GM21390 (cell line): ENCODE data around the gene LUZP2.
"Not testable (repeated sequence)": the region's sequence is repeated elsewhere in the genome, so short reads cannot be mapped to it uniquely, and the experiment has no call there.

Experiments
- ATAC-seq: cut with Tn5 transposase; IDR thresholded peaks from one replicate; pipeline ENCODE4 v1.9.1; 2021; ENCODE audit not compliant: unreplicated experiment

LUZP2 gene

GRCh38 chr11:24891845-24892492 lies 395.1 kb downstream of the LUZP2 start:
- ATAC-seq, result not testable (repeated sequence)

DNA sequence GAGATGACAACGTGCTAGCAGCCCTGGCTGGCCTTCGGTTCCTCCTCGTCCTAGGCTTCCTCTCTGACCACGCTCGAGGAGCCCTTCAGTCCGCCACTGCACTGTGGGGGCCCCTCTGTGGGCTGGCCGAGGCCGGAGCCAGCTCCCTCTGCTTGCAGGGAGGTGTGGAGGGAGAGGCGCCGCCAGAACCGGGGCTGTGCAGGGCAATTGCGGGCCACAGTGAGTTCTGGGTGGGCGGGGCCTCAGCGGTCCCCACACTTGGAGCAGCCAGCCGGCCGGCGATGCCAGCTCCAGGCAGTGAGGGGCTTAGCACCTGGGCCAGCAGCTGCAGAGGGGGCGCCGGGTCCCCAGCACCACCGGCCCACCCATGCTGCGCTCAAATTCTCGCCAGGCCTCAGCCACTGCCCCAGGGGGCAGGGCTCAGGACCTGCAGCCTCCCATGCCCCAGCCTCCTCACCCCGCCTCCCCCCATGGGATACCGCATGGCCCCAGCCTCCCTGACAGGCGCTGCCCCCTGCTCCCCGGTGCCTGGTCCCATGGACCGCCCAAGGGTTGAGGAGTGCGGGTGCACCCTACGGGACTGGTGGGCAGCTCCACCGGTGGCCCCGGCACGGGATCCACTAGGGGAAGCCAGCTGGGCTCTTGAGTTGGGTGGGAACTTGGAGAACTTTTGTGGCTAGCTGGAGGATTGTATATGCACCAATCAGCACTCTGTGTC lies 399.4 kb downstream of the LUZP2 start:
- no peak for ATAC-seq

- ATAC-seq, result no peak
Measured at GRCh38 chr11:24900514-24900913, 403.7 kb downstream of the LUZP2 start.

DNA sequence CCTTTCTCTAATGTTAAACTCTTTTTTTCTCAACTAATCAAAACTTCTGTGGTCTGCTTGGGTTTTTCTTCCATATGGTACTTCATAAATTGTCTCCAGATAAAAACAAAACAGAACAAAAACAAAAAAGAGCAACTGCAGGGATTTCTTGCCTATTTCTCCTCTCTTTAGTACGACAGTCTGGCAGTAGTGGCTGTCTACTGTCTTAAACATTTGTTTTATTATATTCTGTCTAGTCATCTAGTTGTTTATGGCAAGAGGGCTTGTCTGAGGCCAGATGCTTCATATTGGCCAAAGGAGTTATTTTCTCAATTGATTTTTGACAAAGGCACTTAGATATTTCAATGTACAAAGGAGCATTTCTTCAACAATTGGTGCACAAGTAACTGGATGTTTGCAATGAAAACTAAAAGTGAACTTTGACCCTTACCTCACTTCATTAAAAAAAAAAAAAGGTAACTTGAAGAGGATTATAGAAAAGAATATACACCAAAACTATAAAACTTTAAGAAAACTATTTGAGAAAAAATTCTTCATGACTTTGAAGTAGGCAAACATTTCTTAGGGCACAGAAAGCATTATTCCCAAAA lies 404.2 kb downstream of the LUZP2 start:
- ATAC-seq, result no peak

DNA sequence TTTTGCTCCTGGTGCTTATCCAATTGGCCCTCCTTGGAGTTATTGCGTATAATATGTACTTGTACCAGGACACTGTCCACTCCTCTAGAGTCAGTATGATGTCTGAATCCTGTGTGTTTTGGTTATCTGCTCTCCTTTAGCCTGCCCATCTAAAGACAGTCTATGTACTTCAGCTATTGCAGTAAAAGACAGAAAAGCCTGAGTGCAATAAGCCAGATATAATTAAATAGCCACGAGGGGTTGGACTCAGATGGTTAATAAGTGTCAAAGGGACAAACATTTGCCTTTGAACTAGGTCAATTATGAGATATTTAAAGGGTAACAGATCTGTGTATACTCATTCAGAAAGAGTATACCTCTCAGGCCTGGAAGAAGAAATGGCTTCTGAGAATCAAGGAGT lies 406.7 kb downstream of the LUZP2 start:
- no peak for ATAC-seq

GRCh38 chr11:24925091-24925490 lies 428.2 kb downstream of the LUZP2 start:
- no peak for ATAC-seq

GRCh38 chr11:24932110-24933000 lies 435.5 kb downstream of the LUZP2 start:
- ATAC-seq, result no peak

GRCh38 chr11:24934733-24935439 lies 438.0 kb downstream of the LUZP2 start:
- ATAC-seq, result no peak

DNA sequence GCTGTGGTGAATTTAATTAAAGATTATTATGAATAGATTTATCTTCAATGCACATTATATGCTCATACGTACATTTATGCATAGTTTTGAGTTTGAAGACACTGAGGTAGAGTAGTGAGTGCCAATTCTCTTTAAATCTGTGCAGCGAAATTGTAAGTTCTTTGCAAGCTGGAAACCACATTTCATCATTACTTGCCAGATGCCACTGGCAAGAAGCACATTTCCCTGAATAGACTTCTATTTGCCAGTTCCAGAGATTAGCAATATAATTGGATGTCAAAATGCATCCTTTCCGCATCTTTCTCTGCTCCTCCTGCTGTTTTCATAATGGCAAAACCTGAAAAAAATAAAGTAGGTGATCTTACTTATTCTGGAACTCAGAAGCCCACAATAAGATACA lies 448.0 kb downstream of the LUZP2 start:
- ATAC-seq, result no peak

- no peak for ATAC-seq
Measured at GRCh38 chr11:24949406-24949805, 452.6 kb downstream of the LUZP2 start.

GRCh38 chr11:24963852-24964251 lies 467.0 kb downstream of the LUZP2 start:
- ATAC-seq, result no peak

DNA sequence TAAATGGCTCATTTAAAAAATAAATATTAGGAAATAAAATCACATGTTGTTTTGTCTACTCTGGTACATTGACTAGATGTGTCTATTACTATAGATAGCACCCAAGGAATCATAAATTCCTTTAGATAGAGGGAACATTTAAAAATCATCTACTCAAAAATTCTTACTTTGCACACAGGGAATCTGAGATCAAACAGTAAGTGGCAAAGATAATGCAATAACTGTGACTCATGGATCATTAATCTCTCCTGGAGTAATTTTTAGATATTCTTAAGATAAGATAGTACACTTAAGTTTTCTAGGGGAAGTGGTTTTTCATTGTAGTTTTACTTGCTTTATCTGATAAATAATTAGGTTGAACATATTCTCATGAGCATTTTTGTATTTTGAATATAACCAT lies 468.9 kb downstream of the LUZP2 start:
- ATAC-seq, result no peak

GRCh38 chr11:24993903-24994302 lies 497.1 kb downstream of the LUZP2 start:
- ATAC-seq, result not testable (repeated sequence)

- not testable (repeated sequence) for ATAC-seq
Measured at GRCh38 chr11:24999929-25000328, 503.1 kb downstream of the LUZP2 start.

- no peak for ATAC-seq
Measured at GRCh38 chr11:25037431-25037830, 540.6 kb downstream of the LUZP2 start.

DNA sequence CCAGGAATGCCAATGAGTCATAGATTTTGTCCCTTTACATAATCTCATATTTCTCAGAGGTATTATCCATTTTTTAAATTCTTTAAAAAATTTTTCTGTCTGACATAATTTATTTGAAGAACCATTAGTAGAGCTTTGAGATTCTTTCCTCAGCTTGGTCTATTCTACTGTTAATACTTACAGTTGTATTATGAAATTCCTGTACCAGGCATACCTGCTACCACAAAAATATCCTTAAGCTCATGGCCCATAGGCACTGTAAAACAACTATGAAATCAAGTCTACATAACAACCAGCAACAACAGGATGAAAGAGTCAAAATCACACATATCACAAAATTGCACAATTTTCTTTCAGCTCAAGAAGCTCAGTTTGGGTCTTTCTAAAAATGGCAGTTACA lies 541.3 kb downstream of the LUZP2 start:
- no peak for ATAC-seq

- no peak for ATAC-seq
Measured at GRCh38 chr11:25039165-25039564, 542.3 kb downstream of the LUZP2 start.

- no peak for ATAC-seq
Measured at GRCh38 chr11:25048632-25049031, 551.8 kb downstream of the LUZP2 start.

DNA sequence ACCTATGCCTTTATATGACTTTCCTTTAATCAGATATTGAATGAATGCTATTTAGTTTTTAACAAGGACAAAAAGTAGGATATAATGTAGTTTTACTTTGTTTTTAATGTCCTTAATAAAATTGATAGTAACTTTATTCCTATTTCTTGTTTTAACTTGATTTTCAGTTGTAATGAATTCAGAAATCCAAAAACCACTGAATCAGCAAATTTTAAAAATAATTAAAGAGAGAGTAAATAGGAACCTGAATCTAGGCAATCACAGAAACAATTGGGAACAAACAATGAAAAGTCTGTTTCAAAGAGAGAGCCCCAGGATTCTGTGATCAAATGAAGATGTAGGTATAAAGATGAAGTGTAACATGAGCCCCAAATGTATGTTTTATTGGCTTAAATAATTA lies 556.0 kb downstream of the LUZP2 start:
- ATAC-seq, result no peak

GRCh38 chr11:25057861-25058260 lies 561.0 kb downstream of the LUZP2 start:
- no peak for ATAC-seq

GRCh38 chr11:25065746-25066145 lies 568.9 kb downstream of the LUZP2 start:
- ATAC-seq, result no peak
